Measurements from ENCODE around the gene GTF2E1.

DNA sequence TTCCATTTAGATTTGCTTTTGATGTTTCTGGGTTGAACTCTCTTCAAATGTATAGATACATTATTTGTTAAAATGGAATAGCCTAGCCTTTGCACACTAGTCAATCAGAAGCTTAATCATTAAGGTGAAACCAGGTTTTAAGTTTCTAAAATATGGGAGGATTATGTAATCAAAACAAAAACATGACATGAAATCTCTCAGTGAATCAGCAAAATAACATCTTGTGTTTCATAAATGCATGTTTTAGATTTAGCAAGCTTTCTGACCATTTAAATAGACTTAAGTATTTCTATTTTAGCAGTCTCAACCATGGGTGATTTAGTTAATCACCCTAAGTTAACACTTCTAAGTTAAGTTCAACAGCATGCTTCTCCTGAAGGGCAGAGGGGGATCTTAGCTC, 11.3 kb downstream of the GTF2E1 start:
- TF ChIP-seq, protein P1, sequence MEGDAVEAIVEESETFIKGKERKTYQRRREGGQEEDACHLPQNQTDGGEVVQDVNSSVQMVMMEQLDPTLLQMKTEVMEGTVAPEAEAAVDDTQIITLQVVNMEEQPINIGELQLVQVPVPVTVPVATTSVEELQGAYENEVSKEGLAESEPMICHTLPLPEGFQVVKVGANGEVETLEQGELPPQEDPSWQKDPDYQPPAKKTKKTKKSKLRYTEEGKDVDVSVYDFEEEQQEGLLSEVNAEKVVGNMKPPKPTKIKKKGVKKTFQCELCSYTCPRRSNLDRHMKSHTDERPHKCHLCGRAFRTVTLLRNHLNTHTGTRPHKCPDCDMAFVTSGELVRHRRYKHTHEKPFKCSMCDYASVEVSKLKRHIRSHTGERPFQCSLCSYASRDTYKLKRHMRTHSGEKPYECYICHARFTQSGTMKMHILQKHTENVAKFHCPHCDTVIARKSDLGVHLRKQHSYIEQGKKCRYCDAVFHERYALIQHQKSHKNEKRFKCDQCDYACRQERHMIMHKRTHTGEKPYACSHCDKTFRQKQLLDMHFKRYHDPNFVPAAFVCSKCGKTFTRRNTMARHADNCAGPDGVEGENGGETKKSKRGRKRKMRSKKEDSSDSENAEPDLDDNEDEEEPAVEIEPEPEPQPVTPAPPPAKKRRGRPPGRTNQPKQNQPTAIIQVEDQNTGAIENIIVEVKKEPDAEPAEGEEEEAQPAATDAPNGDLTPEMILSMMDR (IDR thresholded peaks at IDR 0.05): no peak
- TF ChIP-seq POLR2A (IDR thresholded peaks at IDR 0.05): no peak

Data from esophagus squamous epithelium (tissue), 4 donors.